HepG2 (cell line): Measurements from ENCODE around the gene SPI1. TPM values are rescaled to one million over a fixed set of nuclear protein-coding genes. Genes with fewer than 3 reads are reported as not detected.

ENCODE experiments used
- ATAC-seq: fragments of 200-7000 bp; cut with Tn5 transposase; 3 replicates; pipeline ENCODE4 v1.9.1; 2020; ENCODE audit warnings: mild to moderate bottlenecking, moderate library complexity
- BruUV-seq: library from RNA; stranded (reverse); fragments of 400-500 nt; replicated peaks from 2 replicates; lab custom pipeline; 2021; lab: Mats Ljungman, UMichigan
- CTCF ChIA-PET: fragments of 300-600 bp; formaldehyde crosslinking; extraction: SDS; loops from one replicate; lab custom pipeline; 2021; ENCODE audit warnings: low total read pairs, inconsistent platforms, low intra/inter-chr PET ratio; lab: Yijun Ruan, JAX
- POLR2A ChIA-PET: fragments of 350-600 bp; sonication (Branson Sonifier 250); formaldehyde crosslinking; loops from one replicate; lab custom pipeline; 2020; ENCODE audit warnings: antibody characterized with exemption, inconsistent platforms; lab: Yijun Ruan, JAX
- DNase-seq: peaks from one replicate; pipeline ENCODE4 v3.0.0-alpha.2; 2015; ENCODE audit warnings: low spot score
- FAIRE-seq: peaks from 3 replicates; lab custom pipeline; 2011; peaks lifted over from hg19 to GRCh38; lab: Jason Lieb, UNC
- H2AFZ ChIP-seq: one replicate; pipeline ENCODE4 v1.6.1; 2011; ENCODE audit warnings: low read length, inconsistent platforms
- H3K27ac ChIP-seq: fragments of 300-600 bp; 3 replicates; pipeline ENCODE4 v1.8.0; 2011; ENCODE audit warnings: mixed run types, mild to moderate bottlenecking, mixed read lengths, low read length, inconsistent platforms; ENCODE audit not compliant: insufficient read depth; ENCODE audit errors: extremely low read length
- H3K27me3 ChIP-seq, 2 experiments: fragments of 200-600 bp in 1 of 2; 2 replicates in 1 of 2; 3 replicates in 1 of 2; pipeline versions ENCODE4 v1.6.0 to v1.8.0; 2011; ENCODE audit warnings: low read length in 2 of 2, mild to moderate bottlenecking in 2 of 2, moderate library complexity in 2 of 2, inconsistent platforms in 1 of 2; ENCODE audit not compliant: insufficient read depth in 2 of 2, control insufficient read depth in 1 of 2
- H3K36me3 ChIP-seq, 2 experiments: fragments of 200-600 bp in 1 of 2; replicated peaks in 1 of 2; 2 replicates in 1 of 2; 3 replicates in 1 of 2; pipeline versions ENCODE4 v1.5.1 to v1.8.0; 2011; ENCODE audit warnings: low read length in 2 of 2, inconsistent platforms in 1 of 2; ENCODE audit not compliant: insufficient read depth in 2 of 2, control insufficient read depth in 1 of 2
- H3K4me1 ChIP-seq: 2 replicates; pipeline ENCODE4 v1.5.1; 2012; ENCODE audit warnings: low read length, inconsistent platforms; ENCODE audit not compliant: insufficient read depth
- H3K4me2 ChIP-seq: 2 replicates; pipeline ENCODE4 v1.6.0; 2011; ENCODE audit warnings: low read depth, low read length, inconsistent platforms
- H3K4me3 ChIP-seq, 3 experiments: fragments of 200-600 bp in 1 of 3; sonication (generic), shearing (Covaris generic) in 1 of 3; replicated peaks in 1 of 3; 2 replicates each; pipeline ENCODE4 v1.5.1; 2011 to 2016; ENCODE audit warnings: low read length in 3 of 3, inconsistent platforms in 2 of 3, low read depth in 2 of 3, mild to moderate bottlenecking in 2 of 3, control low read depth in 1 of 3, mixed read lengths in 1 of 3; ENCODE audit not compliant: insufficient read depth in 1 of 3
- H3K79me2 ChIP-seq: one replicate; pipeline ENCODE4 v1.6.1; 2011; ENCODE audit warnings: low read length, inconsistent platforms; ENCODE audit not compliant: insufficient read depth
- H3K9ac ChIP-seq: 2 replicates; pipeline ENCODE4 v1.6.0; 2011; ENCODE audit warnings: mild to moderate bottlenecking, low read depth, low read length, inconsistent platforms; ENCODE audit not compliant: insufficient read depth
- H3K9me3 ChIP-seq: 2 replicates; pipeline ENCODE4 v1.5.1; 2012; ENCODE audit warnings: mild to moderate bottlenecking, low read length
- H4K20me1 ChIP-seq: 2 replicates; pipeline ENCODE4 v1.6.0; 2011; ENCODE audit warnings: inconsistent platforms, mild to moderate bottlenecking, low read length, moderate library complexity; ENCODE audit not compliant: insufficient read depth
- GABPA ChIP-seq, 2 experiments: IDR thresholded peaks; 2 replicates each; pipeline ENCODE4 v1.6.1; 2011 to 2016; ENCODE audit warnings: low read depth in 2 of 2, low read length in 1 of 2, missing biosample characterization in 1 of 2, missing genetic modification characterization in 1 of 2
- HNF4A ChIP-seq: sonication (generic); formaldehyde crosslinking; IDR thresholded peaks from 2 replicates; pipeline ENCODE4 v1.4.0; 2020; ENCODE audit warnings: missing genetic modification reagents
- KDM4B ChIP-seq: sonication (generic); formaldehyde crosslinking; IDR thresholded peaks from 2 replicates; pipeline ENCODE4 v1.4.0; 2020; ENCODE audit warnings: missing genetic modification reagents
- KLF12 ChIP-seq: sonication (generic); formaldehyde crosslinking; IDR thresholded peaks from 2 replicates; pipeline ENCODE4 v1.4.0; 2020; ENCODE audit warnings: missing genetic modification reagents, borderline replicate concordance
- MED8 ChIP-seq: sonication (generic); formaldehyde crosslinking; IDR thresholded peaks from 2 replicates; pipeline ENCODE4 v1.8.1; 2023; ENCODE audit warnings: mild to moderate bottlenecking, missing genetic modification reagents; ENCODE audit not compliant: insufficient replicate concordance
- PHF8 ChIP-seq: sonication (generic); formaldehyde crosslinking; IDR thresholded peaks from 2 replicates; pipeline ENCODE4 v1.5.0; 2020; ENCODE audit warnings: missing genetic modification reagents
- RAD51 ChIP-seq: fragments of 450-650 bp; IDR thresholded peaks from 2 replicates; pipeline ENCODE4 v1.6.1; 2016; ENCODE audit warnings: borderline replicate concordance
- SMARCC2 ChIP-seq: fragments of 450-650 bp; IDR thresholded peaks from 2 replicates; pipeline ENCODE4 v1.6.1; 2017; ENCODE audit warnings: antibody characterized with exemption, mild to moderate bottlenecking
- SNAPC4 ChIP-seq: sonication (generic); formaldehyde crosslinking; IDR thresholded peaks from 2 replicates; pipeline ENCODE4 v1.4.0; 2020; ENCODE audit warnings: mild to moderate bottlenecking, missing genetic modification reagents
- SPEN ChIP-seq: sonication (generic); formaldehyde crosslinking; IDR thresholded peaks from 2 replicates; pipeline ENCODE4 v1.5.1; 2020; ENCODE audit warnings: low read depth, mild to moderate bottlenecking, missing genetic modification reagents
- STAG1 ChIP-seq: sonication (generic); formaldehyde crosslinking; IDR thresholded peaks from 2 replicates; pipeline ENCODE4 v1.4.0; 2020; ENCODE audit warnings: missing genetic modification reagents
- TCF12 ChIP-seq, 2 experiments: fragments of 450-650 bp in 1 of 2; sonication (generic) in 1 of 2; formaldehyde crosslinking in 1 of 2; IDR thresholded peaks; 2 replicates each; pipeline versions ENCODE4 v1.6.1 to v1.8.0; 2017 to 2022; ENCODE audit warnings: antibody characterized with exemption in 1 of 2, mild to moderate bottlenecking in 1 of 2, missing genetic modification reagents in 1 of 2, moderate library complexity in 1 of 2
- ZFYVE20 ChIP-seq: sonication (generic); formaldehyde crosslinking; IDR thresholded peaks from 2 replicates; pipeline ENCODE4 v1.8.0; 2023; ENCODE audit warnings: low read depth, mild to moderate bottlenecking, moderate library complexity, missing genetic modification reagents, borderline replicate concordance
- ZNF224 ChIP-seq: sonication (generic); formaldehyde crosslinking; IDR thresholded peaks from 2 replicates; pipeline ENCODE4 v1.5.0; 2020; ENCODE audit warnings: mild to moderate bottlenecking, missing genetic modification reagents
- ZNF576 ChIP-seq: sonication (generic); formaldehyde crosslinking; IDR thresholded peaks from 2 replicates; pipeline ENCODE4 v1.4.0; 2020; ENCODE audit warnings: mild to moderate bottlenecking, missing genetic modification reagents
- ZNF850 ChIP-seq: sonication (generic); formaldehyde crosslinking; conservative IDR thresholded peaks from 2 replicates; pipeline ENCODE4 v1.9.0; 2021; ENCODE audit warnings: mild to moderate bottlenecking, missing genetic modification reagents
- WGBS: methylation state at CpG from one replicate; pipeline ENCODE4 v1.1.6; 2017; ENCODE audit warnings: low lambda C conversion rate; 5-methylcytosine and 5-hydroxymethylcytosine counted together
- in situ Hi-C: cut with HindIII; loops from 2 replicates; pipeline ENCODE4 v1.10.0; 2017; ENCODE audit warnings: low pct_unique_long_range_greater_than_20kb; ENCODE audit not compliant: extremely low pct_ligation_motif_present
- intact Hi-C: fragments of 100-400 bp; cut with micrococcal nuclease; formaldehyde crosslinking; loops from one replicate; pipeline ENCODE4 v1.10.0; 2022; ENCODE audit not compliant: unreplicated experiment
- polyA plus RNA-seq, 8 experiments: library from polyadenylated mRNA; depleted of rRNA in 3 of 8; stranded (reverse) in 7 of 8; unstranded in 1 of 8; fragments of >200 nt; fragmentation: Illumina TruSeq in 4 of 8; extraction: Trizol in 4 of 8; gene quantifications; 2 replicates each; pipeline versions ENCODE4 v1.2.1 to v1.2.3, GENCODE V29; 2011 to 2016; ENCODE audit warnings: low read depth in 4 of 8, missing spikeins in 1 of 8, mixed read lengths in 1 of 8; ENCODE audit not compliant: insufficient read depth in 1 of 8
- total RNA-seq, 5 experiments: library from RNA; depleted of rRNA; stranded (reverse); fragments of >200 nt; fragmentation: Illumina TruSeq; extraction: Trizol; gene quantifications; 2 replicates each; pipeline ENCODE4 v1.2.3, GENCODE V29; 2016; ENCODE audit warnings: low read depth in 1 of 5
- TF ChIP-seq, protein P1 (sequence below): sonication (generic); formaldehyde crosslinking; IDR thresholded peaks from 2 replicates; pipeline ENCODE4 v1.4.0; 2020; ENCODE audit warnings: missing genetic modification reagents

The SPI1 gene
- total and polyA plus RNA-seq, 2 of the 13 experiments (the other 11 are each of a cell fraction or from before 2014, with no cell fraction given), result not detected

DNA sequence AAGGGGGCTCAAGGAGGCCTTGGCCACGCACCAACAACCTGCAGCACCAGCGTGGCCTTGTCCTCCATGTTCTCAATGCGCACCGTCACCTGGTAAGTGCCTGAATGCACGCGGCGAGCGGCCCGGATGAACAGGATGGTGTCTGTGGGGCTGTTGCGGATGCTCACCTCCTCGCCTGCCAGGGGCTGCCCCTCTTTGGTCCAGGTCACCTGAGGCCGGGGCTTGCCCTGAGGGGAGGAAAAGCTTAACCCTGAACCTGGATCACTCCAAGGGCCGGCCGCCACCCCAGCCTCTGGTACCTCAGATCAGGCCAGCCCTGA is 44.9 kb downstream of the SPI1 start:
- no peak overlapping the region for H3K9ac ChIP-seq
- peaks cover 2 to 4% of the 10 kb centered on the region in 2 experiments; a peak in 2 of 5 replicates for H3K27me3 ChIP-seq
- H3K79me2 ChIP-seq, result no peaks in the 10 kb centered on the region
- H3K4me1 ChIP-seq, result 0 out of 2 replicates have a peak, but pooled peaks cover under 1% of the 10 kb centered on the region
- no TSS peak for BruUV-seq
- H3K4me2 ChIP-seq, result no peak overlapping the region
- 73% methylated on average over 8 of the region's 14 CpGs for WGBS
- TF ChIP-seq ZFYVE20 (CRISPR knock-in tag) (no peak), HNF4A (CRISPR knock-in tag) (no peak), KLF12 (CRISPR knock-in tag) (no peak), KDM4B (CRISPR knock-in tag) (no peak), SMARCC2 (no peak), MED8 (no peak), PHF8 (CRISPR knock-in tag) (no peak), ZNF850 (no peak), RAD51 (no peak), TCF12 (IDR thresholded peaks at IDR 0.05) (no peak), TCF12 (CRISPR knock-in tag; IDR thresholded peaks at IDR 0.05) (no peak), ZNF576 (CRISPR knock-in tag) (no peak), SPEN (CRISPR knock-in tag) (no peak), SNAPC4 (CRISPR knock-in tag) (no peak), STAG1 (no peak), ZNF224 (CRISPR knock-in tag) (no peak), GABPA (IDR thresholded peaks at IDR 0.05; ENCODE audit: low read depth, low read length) (no peak), GABPA (CRISPR knock-in tag; IDR thresholded peaks at IDR 0.05; ENCODE audit: low read depth) (no peak)
- TF ChIP-seq, protein P1, sequence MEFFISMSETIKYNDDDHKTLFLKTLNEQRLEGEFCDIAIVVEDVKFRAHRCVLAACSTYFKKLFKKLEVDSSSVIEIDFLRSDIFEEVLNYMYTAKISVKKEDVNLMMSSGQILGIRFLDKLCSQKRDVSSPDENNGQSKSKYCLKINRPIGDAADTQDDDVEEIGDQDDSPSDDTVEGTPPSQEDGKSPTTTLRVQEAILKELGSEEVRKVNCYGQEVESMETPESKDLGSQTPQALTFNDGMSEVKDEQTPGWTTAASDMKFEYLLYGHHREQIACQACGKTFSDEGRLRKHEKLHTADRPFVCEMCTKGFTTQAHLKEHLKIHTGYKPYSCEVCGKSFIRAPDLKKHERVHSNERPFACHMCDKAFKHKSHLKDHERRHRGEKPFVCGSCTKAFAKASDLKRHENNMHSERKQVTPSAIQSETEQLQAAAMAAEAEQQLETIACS, result no peak
- H4K20me1 ChIP-seq, result no peaks in the 10 kb centered on the region
- intact Hi-C loops, result no loop called here
- ATAC-seq (no peak), DNase-seq (no peak), FAIRE-seq (no peak)
- no peak overlapping the region for H2AFZ ChIP-seq
- peaks cover 5 to 11% of the 10 kb centered on the region in 2 experiments; a peak in 3 of 5 replicates for H3K36me3 ChIP-seq
- no peak overlapping the region for H3K27ac ChIP-seq
- in situ Hi-C loops, result no loop called here
- ChIA-PET POLR2A (no interaction called here), CTCF (no interaction called here)
- no peaks in the 10 kb centered on the region for H3K9me3 ChIP-seq
- no peak overlapping the region for H3K4me3 ChIP-seq
